ENCODE measurements around the gene FREY1. TPM values are rescaled to one million over a fixed set of nuclear protein-coding genes. Genes with fewer than 3 reads are reported as not detected.
A peak's percentile ranks its signal among the peaks of the same experiment; 100 is the strongest.

The FREY1 gene
- total RNA-seq, 2 experiments from 2014 or later: 3.2 to 3.9 TPM

GRCh38 chr11:45892856-45893255 lies 14.2 kb downstream of the FREY1 start:
- Mint-ChIP-seq H3K9me3 (no peaks in the 10 kb centered on the region), H3K27me3 (peaks cover 7% of the 10 kb centered on the region), H3K27ac (no peak overlapping the region), H3K4me3 (no peak overlapping the region), H3K36me3 (ENCODE audit: low read depth) (no peaks in the 10 kb centered on the region), H3K4me1 (no peaks in the 10 kb centered on the region)
- CTCF ChIA-PET: interaction anchor here (0.5 to 1.2 kb wide), 4 partner anchors 13 to 665 kb away, joined by 3 read pairs; no protein-coding TSS in a partner anchor
- POLR2A ChIA-PET: no interaction called here
- no peak for DNase-seq

- no peaks in the 10 kb centered on the region for H3K4me1 Mint-ChIP-seq
- no peaks in the 10 kb centered on the region for H3K36me3 Mint-ChIP-seq (ENCODE audit: low read depth)
- ChIA-PET POLR2A (no interaction called here), CTCF (interaction anchor here (0.5 to 1.3 kb wide), 4 partner anchors 8 to 222 kb away, joined by 3 to 5 read pairs (median 4); no protein-coding TSS in a partner anchor)
- H3K27ac Mint-ChIP-seq: no peak overlapping the region
- peaks cover 6% of the 10 kb centered on the region for H3K27me3 Mint-ChIP-seq
- no peaks in the 10 kb centered on the region for H3K9me3 Mint-ChIP-seq
- no peak for DNase-seq
- no peak overlapping the region for H3K4me3 Mint-ChIP-seq
These were observed 16.1 kb downstream of the FREY1 start for GRCh38 chr11:45890886-45891550.

GRCh38 chr11:45889966-45890365 lies 17.1 kb downstream of the FREY1 start:
- no peaks in the 10 kb centered on the region for H3K36me3 Mint-ChIP-seq (ENCODE audit: low read depth)
- peaks cover 4% of the 10 kb centered on the region for H3K4me1 Mint-ChIP-seq
- H3K27me3 Mint-ChIP-seq: peaks cover 5% of the 10 kb centered on the region
- ChIA-PET CTCF (no interaction called here), POLR2A (no interaction called here)
- no peak overlapping the region for H3K4me3 Mint-ChIP-seq
- no peak for DNase-seq
- no peak overlapping the region for H3K27ac Mint-ChIP-seq
- H3K9me3 Mint-ChIP-seq: no peaks in the 10 kb centered on the region

GRCh38 chr11:45889555-45889954 lies 17.5 kb downstream of the FREY1 start:
- Mint-ChIP-seq H3K36me3 (ENCODE audit: low read depth) (no peaks in the 10 kb centered on the region), H3K9me3 (no peaks in the 10 kb centered on the region), H3K27ac (no peak overlapping the region), H3K4me3 (no peak overlapping the region), H3K27me3 (peaks cover 3% of the 10 kb centered on the region), H3K4me1 (peaks cover 8% of the 10 kb centered on the region)
- POLR2A ChIA-PET: no interaction called here
- CTCF ChIA-PET: interaction anchor here (1.7 kb wide), 1 partner anchor 9 kb away, joined by 4 read pairs; no protein-coding TSS in a partner anchor
- no peak for DNase-seq

GRCh38 chr11:45887587-45887986 lies 19.5 kb downstream of the FREY1 start:
- H3K9me3 Mint-ChIP-seq: no peaks in the 10 kb centered on the region
- H3K4me1 Mint-ChIP-seq: peaks cover 9% of the 10 kb centered on the region
- H3K27ac Mint-ChIP-seq: no peak overlapping the region
- ChIA-PET POLR2A (no interaction called here), CTCF (interaction anchor here (0.6 to 1.6 kb wide), 3 partner anchors 9 to 56 kb away, joined by 3 to 6 read pairs (median 3); no protein-coding TSS in a partner anchor)
- no peak for DNase-seq
- no peak overlapping the region for H3K4me3 Mint-ChIP-seq
- H3K36me3 Mint-ChIP-seq (ENCODE audit: low read depth): no peaks in the 10 kb centered on the region
- H3K27me3 Mint-ChIP-seq: no peaks in the 10 kb centered on the region

- CTCF ChIA-PET: interaction anchor here (1.3 to 1.6 kb wide), 3 partner anchors 10 to 25 kb away, joined by 3 to 6 read pairs (median 4); no protein-coding TSS in a partner anchor
- Mint-ChIP-seq H3K4me1 (peaks cover 9% of the 10 kb centered on the region), H3K36me3 (ENCODE audit: low read depth) (no peaks in the 10 kb centered on the region), H3K9me3 (no peaks in the 10 kb centered on the region), H3K27ac (no peak overlapping the region), H3K4me3 (peak overlapping the region; percentile 15), H3K27me3 (no peaks in the 10 kb centered on the region)
- POLR2A ChIA-PET: no interaction called here
- no peak for DNase-seq
These were observed 20.1 kb downstream of the FREY1 start for GRCh38 chr11:45886816-45887520.

- no peaks in the 10 kb centered on the region for H3K36me3 Mint-ChIP-seq (ENCODE audit: low read depth)
- H3K27me3 Mint-ChIP-seq: no peaks in the 10 kb centered on the region
- ChIA-PET POLR2A (no interaction called here), CTCF (interaction anchor here (1.3 to 1.6 kb wide), 3 partner anchors 10 to 24 kb away, joined by 3 to 6 read pairs (median 4); no protein-coding TSS in a partner anchor)
- no peaks in the 10 kb centered on the region for H3K9me3 Mint-ChIP-seq
- peak overlapping the region; percentile 15 for H3K4me3 Mint-ChIP-seq
- no peak for DNase-seq
- peaks cover 9% of the 10 kb centered on the region for H3K4me1 Mint-ChIP-seq
- H3K27ac Mint-ChIP-seq: no peak overlapping the region
These were observed 20.9 kb downstream of the FREY1 start for GRCh38 chr11:45885921-45886721.

GRCh38 chr11:45885274-45885920 lies 21.7 kb downstream of the FREY1 start, which contains the start of gene MAPK8IP1:
Gene MAPK8IP1 (plus strand): TSS chr11:45885651. CDS start chr11:45885821, 170 bp downstream.
- DNase-seq: peak; percentile 60
- H3K27me3 Mint-ChIP-seq: no peaks in the 10 kb centered on the region
- CTCF ChIA-PET: interaction anchor here (1.3 kb wide), 1 partner anchor 9 kb away, joined by 4 read pairs; no protein-coding TSS in a partner anchor
- H3K4me1 Mint-ChIP-seq: peaks cover 9% of the 10 kb centered on the region
- no peaks in the 10 kb centered on the region for H3K36me3 Mint-ChIP-seq (ENCODE audit: low read depth)
- H3K27ac Mint-ChIP-seq: no peak within 1 kb of the TSS
- H3K9me3 Mint-ChIP-seq: no peaks in the 10 kb centered on the region
- POLR2A ChIA-PET: no interaction called here
- H3K4me3 Mint-ChIP-seq: peak within 1 kb of the TSS; percentile 65

GRCh38 chr11:45884596-45885185 lies 22.4 kb downstream of the FREY1 start:
- no peaks in the 10 kb centered on the region for H3K9me3 Mint-ChIP-seq
- CTCF ChIA-PET: interaction anchor here (0.6 to 1.0 kb wide), 2 partner anchors 12 to 459 kb away, joined by 3 to 4 read pairs; no protein-coding TSS in a partner anchor

GRCh38 chr11:45881708-45882368 lies 25.2 kb downstream of the FREY1 start:
- H3K4me3 Mint-ChIP-seq: no peak overlapping the region
- DNase-seq: no peak
- peaks cover 4% of the 10 kb centered on the region for H3K36me3 Mint-ChIP-seq (ENCODE audit: low read depth)
- no peaks in the 10 kb centered on the region for H3K9me3 Mint-ChIP-seq
- no peaks in the 10 kb centered on the region for H3K27me3 Mint-ChIP-seq
- H3K4me1 Mint-ChIP-seq: peaks cover 9% of the 10 kb centered on the region
- ChIA-PET POLR2A (no interaction called here), CTCF (interaction anchor here (0.5 kb wide), 1 partner anchor 962 kb away, joined by 3 read pairs; no protein-coding TSS in a partner anchor)
- H3K27ac Mint-ChIP-seq: no peak overlapping the region

More at GRCh38 chr11:45884596-45885185, 22.4 kb downstream of the FREY1 start:
- H3K27ac Mint-ChIP-seq: no peak overlapping the region
- POLR2A ChIA-PET: no interaction called here
- no peaks in the 10 kb centered on the region for H3K27me3 Mint-ChIP-seq
- DNase-seq: no peak
- H3K4me1 Mint-ChIP-seq: peaks cover 9% of the 10 kb centered on the region
- H3K36me3 Mint-ChIP-seq (ENCODE audit: low read depth): no peaks in the 10 kb centered on the region
- H3K4me3 Mint-ChIP-seq: peak overlapping the region; percentile 65

- no peaks in the 10 kb centered on the region for H3K9me3 Mint-ChIP-seq
- CTCF ChIA-PET: interaction anchor here (0.5 kb wide), 1 partner anchor 963 kb away, joined by 3 read pairs; no protein-coding TSS in a partner anchor
- no peak overlapping the region for H3K27ac Mint-ChIP-seq
- H3K4me3 Mint-ChIP-seq: no peak overlapping the region
- no peak for DNase-seq
- POLR2A ChIA-PET: no interaction called here
- H3K4me1 Mint-ChIP-seq: peaks cover 9% of the 10 kb centered on the region
- H3K27me3 Mint-ChIP-seq: no peaks in the 10 kb centered on the region
- peaks cover 10% of the 10 kb centered on the region for H3K36me3 Mint-ChIP-seq (ENCODE audit: low read depth)
These were observed 26.1 kb downstream of the FREY1 start for GRCh38 chr11:45880772-45881570.
